IMR-90 (cell line): Measurements from ENCODE around the gene TMEM161A. TPM values are rescaled to one million over a fixed set of nuclear protein-coding genes. Genes with fewer than 3 reads are reported as not detected.

Source experiments
- ATAC-seq: fragments of 200-7000 bp; cut with Tn5 transposase; 2 replicates; pipeline ENCODE4 v1.9.1; 2020; ENCODE audit warnings: low read depth, mild to moderate bottlenecking, moderate library complexity
- BruUV-seq: library from RNA; stranded (reverse); fragments of 400-500 nt; replicated peaks from 2 replicates; lab custom pipeline; 2021; lab: Mats Ljungman, UMichigan
- CTCF ChIA-PET: fragments of 300-600 bp; formaldehyde crosslinking; extraction: SDS; loops from one replicate; lab custom pipeline; 2021; ENCODE audit warnings: antibody characterized with exemption; lab: Yijun Ruan, JAX
- POLR2A ChIA-PET: fragments of 300-600 bp; sonication (Branson Sonifier 250); formaldehyde crosslinking; loops from one replicate; lab custom pipeline; 2022; ENCODE audit warnings: antibody characterized with exemption; ENCODE audit not compliant: unreplicated experiment; lab: Charles Lee
- DNase-seq: peaks from one replicate; pipeline ENCODE4 v3.0.0; 2013
- H2AFZ ChIP-seq: replicated peaks from 2 replicates; pipeline ENCODE3; 2013; ENCODE audit warnings: low read length, mild to moderate bottlenecking; ENCODE audit not compliant: poor library complexity
- H2AK5ac ChIP-seq: 2 replicates; pipeline ENCODE4 v1.6.1; 2013; ENCODE audit warnings: low read depth, low read length, inconsistent platforms
- H2AK9ac ChIP-seq: replicated peaks from 2 replicates; pipeline ENCODE3; 2013; ENCODE audit warnings: mild to moderate bottlenecking, low read depth, low read length, moderate library complexity; ENCODE audit not compliant: poor library complexity
- H2BK120ac ChIP-seq: 2 replicates; pipeline ENCODE4 v1.6.1; 2013; ENCODE audit warnings: low read depth, low read length, inconsistent platforms
- H2BK15ac ChIP-seq: 3 replicates; pipeline ENCODE4 v1.6.1; 2013; ENCODE audit warnings: low read depth, low read length, inconsistent platforms
- H2BK20ac ChIP-seq: 2 replicates; pipeline ENCODE4 v1.6.1; 2013; ENCODE audit warnings: low read depth, mild to moderate bottlenecking, inconsistent platforms, low read length, moderate library complexity
- H2BK5ac ChIP-seq: 2 replicates; pipeline ENCODE4 v1.6.1; 2013; ENCODE audit warnings: mild to moderate bottlenecking, low read depth, low read length, inconsistent platforms; ENCODE audit not compliant: poor library complexity, severe bottlenecking
- H3K14ac ChIP-seq: replicated peaks from 2 replicates; pipeline ENCODE4 v1.6.1; 2013; ENCODE audit warnings: low read depth, low read length, inconsistent platforms
- H3K18ac ChIP-seq: 2 replicates; pipeline ENCODE4 v1.6.1; 2013; ENCODE audit warnings: low read depth, low read length, control low read depth
- H3K23ac ChIP-seq: 2 replicates; pipeline ENCODE4 v1.6.1; 2013; ENCODE audit warnings: low read depth, low read length, inconsistent platforms
- H3K27ac ChIP-seq: 2 replicates; pipeline ENCODE4 v1.5.1; 2013; ENCODE audit warnings: mild to moderate bottlenecking, control low read depth, low read length; ENCODE audit not compliant: insufficient read depth
- H3K27me3 ChIP-seq: 2 replicates; pipeline ENCODE4 v1.6.1; 2013; ENCODE audit warnings: low read length; ENCODE audit not compliant: control insufficient read depth, insufficient read depth
- H3K36me3 ChIP-seq: 2 replicates; pipeline ENCODE4 v1.6.1; 2013; ENCODE audit warnings: low read length, mixed read lengths; ENCODE audit not compliant: control insufficient read depth, insufficient read depth
- H3K4ac ChIP-seq: 2 replicates; pipeline ENCODE4 v1.6.1; 2013; ENCODE audit warnings: low read depth, low read length, inconsistent platforms
- H3K4me1 ChIP-seq: 2 replicates; pipeline ENCODE4 v1.6.1; 2013; ENCODE audit warnings: low read length, mixed read lengths; ENCODE audit not compliant: control insufficient read depth, insufficient read depth
- H3K4me2 ChIP-seq: 2 replicates; pipeline ENCODE4 v1.6.1; 2013; ENCODE audit warnings: low read depth, mild to moderate bottlenecking, control low read depth, low read length, moderate library complexity
- H3K4me3 ChIP-seq: 2 replicates; pipeline ENCODE4 v1.5.1; 2013; ENCODE audit warnings: low read depth, mild to moderate bottlenecking, control low read depth, low read length, moderate library complexity; ENCODE audit not compliant: insufficient read depth
- H3K56ac ChIP-seq: 2 replicates; pipeline ENCODE4 v1.6.1; 2013; ENCODE audit warnings: low read length, inconsistent platforms; ENCODE audit not compliant: insufficient read depth; ENCODE audit errors: extremely low read depth
- H3K79me1 ChIP-seq, 2 experiments: 2 replicates each; pipeline ENCODE4 v1.6.1; 2013; ENCODE audit warnings: low read length in 2 of 2, inconsistent platforms in 1 of 2, low read depth in 1 of 2
- H3K9ac ChIP-seq: 2 replicates; pipeline ENCODE4 v1.6.1; 2013; ENCODE audit warnings: low read depth, low read length, control low read depth
- H3K9me1 ChIP-seq: 2 replicates; pipeline ENCODE4 v1.6.1; 2013; ENCODE audit warnings: low read length, inconsistent platforms; ENCODE audit not compliant: insufficient read depth
- H3K9me3 ChIP-seq: 2 replicates; pipeline ENCODE4 v1.6.1; 2013; ENCODE audit warnings: low read length; ENCODE audit not compliant: control insufficient read depth, insufficient read depth
- H4K20me1 ChIP-seq: 2 replicates; pipeline ENCODE4 v1.6.1; 2013; ENCODE audit warnings: low read length, inconsistent platforms; ENCODE audit not compliant: insufficient read depth
- H4K5ac ChIP-seq: 2 replicates; pipeline ENCODE4 v1.6.1; 2013; ENCODE audit warnings: mild to moderate bottlenecking, low read depth, low read length, control low read depth
- H4K8ac ChIP-seq, 2 experiments: 2 replicates each; pipeline ENCODE4 v1.6.1; 2013; ENCODE audit warnings: low read depth in 2 of 2, low read length in 2 of 2, control low read depth in 1 of 2, inconsistent platforms in 1 of 2
- H4K91ac ChIP-seq: 2 replicates; pipeline ENCODE4 v1.6.1; 2013; ENCODE audit warnings: low read depth, low read length, inconsistent platforms; ENCODE audit not compliant: insufficient read depth
- BHLHE40 ChIP-seq: fragments of 150-350 bp; IDR thresholded peaks from 2 replicates; pipeline ENCODE4 v1.6.1; 2016; ENCODE audit warnings: mild to moderate bottlenecking, low read depth, low read length
- CEBPB ChIP-seq: IDR thresholded peaks from 2 replicates; pipeline ENCODE4 v1.6.1; 2012; ENCODE audit warnings: low read depth, low read length, improper control_type of control experiment
- CHD1 ChIP-seq: IDR thresholded peaks from 2 replicates; pipeline ENCODE4 v1.6.1; 2012; ENCODE audit warnings: low read depth, low read length, improper control_type of control experiment
- CTCF ChIP-seq: conservative IDR thresholded peaks from 2 replicates; pipeline ENCODE4 v1.5.1; 2012; ENCODE audit warnings: mild to moderate bottlenecking, low read depth, low read length, improper control_type of control experiment
- ELK1 ChIP-seq: fragments of 150-350 bp; IDR thresholded peaks from 2 replicates; pipeline ENCODE4 v1.6.1; 2016; ENCODE audit warnings: low read depth, mild to moderate bottlenecking, low read length, moderate library complexity, borderline replicate concordance
- FOS ChIP-seq: fragments of 150-350 bp; IDR thresholded peaks from 2 replicates; pipeline ENCODE4 v1.6.1; 2016; ENCODE audit warnings: low read depth, low read length
- MAFK ChIP-seq: IDR thresholded peaks from 2 replicates; pipeline ENCODE4 v1.6.1; 2012; ENCODE audit warnings: low read depth, low read length, improper control_type of control experiment
- MAZ ChIP-seq: IDR thresholded peaks from 2 replicates; pipeline ENCODE4 v1.6.1; 2012; ENCODE audit warnings: low read depth, mild to moderate bottlenecking, low read length, improper control_type of control experiment, moderate library complexity, borderline replicate concordance
- MXI1 ChIP-seq: IDR thresholded peaks from 2 replicates; pipeline ENCODE4 v1.6.1; 2012; ENCODE audit warnings: low read depth, mild to moderate bottlenecking, low read length, moderate library complexity, borderline replicate concordance
- NFE2L2 ChIP-seq: fragments of 150-350 bp; IDR thresholded peaks from 2 replicates; pipeline ENCODE4 v1.6.1; 2016; ENCODE audit warnings: low read depth, mild to moderate bottlenecking, low read length
- POLR2A ChIP-seq: IDR thresholded peaks from 2 replicates; pipeline ENCODE4 v1.6.1; 2012; ENCODE audit warnings: mild to moderate bottlenecking, low read depth, low read length
- RAD21 ChIP-seq: IDR thresholded peaks from 2 replicates; pipeline ENCODE4 v1.6.1; 2012; ENCODE audit warnings: low read length, improper control_type of control experiment
- RCOR1 ChIP-seq: IDR thresholded peaks from 2 replicates; pipeline ENCODE4 v1.6.1; 2012; ENCODE audit warnings: mild to moderate bottlenecking, low read length, improper control_type of control experiment; ENCODE audit not compliant: insufficient replicate concordance
- RFX5 ChIP-seq: IDR thresholded peaks from 2 replicates; pipeline ENCODE4 v1.8.0; 2012; ENCODE audit warnings: low read depth, mild to moderate bottlenecking, low read length, moderate library complexity
- SMC3 ChIP-seq: fragments of 150-350 bp; IDR thresholded peaks from 2 replicates; pipeline ENCODE4 v1.6.1; 2016; ENCODE audit warnings: low read depth, mild to moderate bottlenecking, antibody characterized with exemption, low read length, moderate library complexity
- USF2 ChIP-seq: fragments of 150-350 bp; IDR thresholded peaks from 2 replicates; pipeline ENCODE4 v1.6.1; 2017; ENCODE audit warnings: mild to moderate bottlenecking, antibody characterized with exemption, low read length, low read depth
- WGBS, 2 experiments: methylation state at CpG; one replicate each; pipeline versions ENCODE4 v1.1.5 to v1.1.7; 2013; ENCODE audit warnings: missing lambda C conversion rate in 2 of 2; ENCODE audit not compliant: insufficient read length in 1 of 2; ENCODE audit errors: extremely low coverage in 2 of 2; 5-methylcytosine and 5-hydroxymethylcytosine counted together
- dilution Hi-C: fragments of 300-500 bp; cut with HindIII; formaldehyde crosslinking; loops from one replicate; pipeline ENCODE4 v1.14.3; 2018; ENCODE audit warnings: low sequenced_read_pairs; ENCODE audit not compliant: unreplicated experiment
- in situ Hi-C: fragments of 300-500 bp; cut with MboI; formaldehyde crosslinking; loops from 3 replicates; pipeline ENCODE4 v1.14.3; 2019; ENCODE audit warnings: low sequenced_read_pairs, inconsistent platforms, mixed read lengths
- intact Hi-C: fragments of 100-400 bp; cut with micrococcal nuclease; formaldehyde crosslinking; loops from 2 replicates; pipeline ENCODE4 v1.10.0; 2022
- polyA plus RNA-seq, 3 experiments: library from polyadenylated mRNA; depleted of rRNA; stranded (reverse); fragments of >200 nt; gene quantifications; 2 replicates each; pipeline ENCODE4 v1.2.3, GENCODE V29; 2012; ENCODE audit warnings: low replicate concordance in 1 of 3
- total RNA-seq: library from RNA; depleted of rRNA; stranded (reverse); fragments of >200 nt; gene quantifications from 2 replicates; pipeline ENCODE4 v1.2.3, GENCODE V29; 2012

The TMEM161A gene
- total and polyA plus RNA-seq, 2 of the 4 experiments (the other 2 are of a cell fraction): 11.1 to 34.8 TPM

- Histone ChIP-seq H3K14ac (no peak overlapping the region), H4K8ac (no peak overlapping the region), H4K91ac (no peak overlapping the region), H2AK5ac (no peak overlapping the region), H4K5ac (no peak overlapping the region), H3K79me1 (no peaks in the 10 kb centered on the region), H3K27ac (no peak overlapping the region), H3K9me1 (no peaks in the 10 kb centered on the region; the same call in 1 of the 2 replicates), H2AFZ (no peak overlapping the region), H3K4me1 (no peaks in the 10 kb centered on the region), H3K23ac (no peak overlapping the region), H3K4me3 (no peak overlapping the region), H2BK120ac (no peak overlapping the region), H2AK9ac (no peak overlapping the region), H2BK20ac (no peak overlapping the region), H3K4me2 (no peak overlapping the region), H3K36me3 (peaks cover 6% of the 10 kb centered on the region), H2BK5ac (no peak overlapping the region), H3K4ac (no peak overlapping the region), H3K27me3 (no peaks in the 10 kb centered on the region), H3K56ac (no peak overlapping the region), H3K18ac (no peak overlapping the region), H3K9ac (no peak overlapping the region), H4K20me1 (no peaks in the 10 kb centered on the region), H3K9me3 (no peaks in the 10 kb centered on the region), H2BK15ac (no peak overlapping the region)
- no TSS peak for BruUV-seq
- intact Hi-C loops (no loop called here), in situ Hi-C loops (no loop called here), dilution Hi-C loops (no loop called here)
- CTCF ChIA-PET: interaction anchor here (0.6 kb wide), 1 partner anchor 47 kb away, joined by 3 read pairs; no protein-coding TSS in a partner anchor
- ATAC-seq (no peak), DNase-seq (no peak)
- POLR2A ChIA-PET: no interaction called here
- WGBS, 2 experiments: 71% methylated on average over 1 of the region's 9 CpGs; no CpG with 5 or more reads in 1 of the 2 experiments
- TF ChIP-seq RCOR1 (no peak), NFE2L2 (no peak), POLR2A (no peak), RAD21 (no peak), CEBPB (no peak), FOS (no peak), SMC3 (no peak), RFX5 (no peak), CTCF (no peak), MAFK (no peak), MAZ (no peak), CHD1 (no peak), MXI1 (no peak), BHLHE40 (no peak), USF2 (no peak), ELK1 (no peak)
These were observed 40.1 kb downstream of the TMEM161A start for GRCh38 chr19:19098084-19098702.
